Astrocyte of the cerebellum (primary cell): ENCODE measurements around the gene GNAL.

Experiments used
- DNase-seq: peaks from one replicate; pipeline ENCODE4 v3.0.0-alpha.2; 2011; ENCODE audit warnings: low read depth
- H3K4me3 ChIP-seq: 2 replicates; pipeline ENCODE4 v1.5.1; 2011; ENCODE audit warnings: mild to moderate bottlenecking, low read depth, low read length, moderate library complexity
- in situ Hi-C: cut with HindIII; loops from 2 replicates; pipeline ENCODE4 v1.10.0; 2017; ENCODE audit warnings: low sequenced_read_pairs
- TF ChIP-seq, protein P1 (sequence below): IDR thresholded peaks from 2 replicates; pipeline ENCODE4 v1.5.1; 2012; ENCODE audit warnings: low read length, low read depth, moderate library complexity, mild to moderate bottlenecking; ENCODE audit errors: missing control alignments

Gene GNAL

DNA sequence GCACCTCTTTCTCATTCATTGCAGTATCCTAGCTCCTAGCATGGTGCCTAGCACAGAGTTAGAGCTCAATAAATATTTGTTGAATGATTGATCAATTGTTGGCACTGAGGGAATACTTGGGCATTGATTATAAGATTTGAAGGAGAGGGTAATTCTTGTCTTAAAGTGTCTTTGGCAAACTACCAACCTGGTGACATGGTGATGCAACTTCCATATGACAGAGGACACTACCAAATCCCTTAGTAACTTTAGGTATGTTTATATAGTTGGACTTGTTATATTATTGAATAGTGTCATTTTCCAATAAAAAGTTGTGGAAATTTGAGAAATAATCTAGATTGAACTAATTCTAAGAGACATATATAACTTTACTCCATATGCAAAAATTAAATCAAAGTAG, 103.6 kb downstream of the GNAL start:
- in situ Hi-C loops, result loop anchor here (5.0 kb wide), 1 partner anchor 80 kb away; no protein-coding TSS in a partner anchor
- H3K4me3 ChIP-seq, result no peak overlapping the region
- no peak for DNase-seq
- TF ChIP-seq, protein P1, sequence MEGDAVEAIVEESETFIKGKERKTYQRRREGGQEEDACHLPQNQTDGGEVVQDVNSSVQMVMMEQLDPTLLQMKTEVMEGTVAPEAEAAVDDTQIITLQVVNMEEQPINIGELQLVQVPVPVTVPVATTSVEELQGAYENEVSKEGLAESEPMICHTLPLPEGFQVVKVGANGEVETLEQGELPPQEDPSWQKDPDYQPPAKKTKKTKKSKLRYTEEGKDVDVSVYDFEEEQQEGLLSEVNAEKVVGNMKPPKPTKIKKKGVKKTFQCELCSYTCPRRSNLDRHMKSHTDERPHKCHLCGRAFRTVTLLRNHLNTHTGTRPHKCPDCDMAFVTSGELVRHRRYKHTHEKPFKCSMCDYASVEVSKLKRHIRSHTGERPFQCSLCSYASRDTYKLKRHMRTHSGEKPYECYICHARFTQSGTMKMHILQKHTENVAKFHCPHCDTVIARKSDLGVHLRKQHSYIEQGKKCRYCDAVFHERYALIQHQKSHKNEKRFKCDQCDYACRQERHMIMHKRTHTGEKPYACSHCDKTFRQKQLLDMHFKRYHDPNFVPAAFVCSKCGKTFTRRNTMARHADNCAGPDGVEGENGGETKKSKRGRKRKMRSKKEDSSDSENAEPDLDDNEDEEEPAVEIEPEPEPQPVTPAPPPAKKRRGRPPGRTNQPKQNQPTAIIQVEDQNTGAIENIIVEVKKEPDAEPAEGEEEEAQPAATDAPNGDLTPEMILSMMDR, result no peak

DNA sequence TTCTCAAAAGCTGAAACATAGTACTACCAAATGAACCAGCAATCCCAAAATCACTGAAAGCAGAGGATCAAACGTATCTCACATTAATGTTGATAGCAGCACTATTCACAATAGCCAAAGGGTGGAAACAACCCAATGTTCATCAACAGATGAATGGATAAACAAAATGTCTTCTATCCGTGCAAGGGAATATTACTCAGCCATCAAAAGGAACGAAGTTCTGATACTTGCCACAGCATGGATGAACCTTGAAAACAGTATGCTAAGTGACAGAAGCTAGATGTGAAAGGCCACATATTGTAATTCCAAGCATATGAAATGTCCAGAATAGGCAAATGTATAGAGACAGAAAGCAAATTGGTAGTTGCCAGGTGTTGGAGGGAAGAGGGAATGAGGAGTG, 105.1 kb downstream of the GNAL start:
- no peak overlapping the region for H3K4me3 ChIP-seq
- TF ChIP-seq, protein P1, result no peak
- in situ Hi-C loops, result loop anchor here (5.0 kb wide), 1 partner anchor 82 kb away; no protein-coding TSS in a partner anchor
- no peak for DNase-seq

DNA sequence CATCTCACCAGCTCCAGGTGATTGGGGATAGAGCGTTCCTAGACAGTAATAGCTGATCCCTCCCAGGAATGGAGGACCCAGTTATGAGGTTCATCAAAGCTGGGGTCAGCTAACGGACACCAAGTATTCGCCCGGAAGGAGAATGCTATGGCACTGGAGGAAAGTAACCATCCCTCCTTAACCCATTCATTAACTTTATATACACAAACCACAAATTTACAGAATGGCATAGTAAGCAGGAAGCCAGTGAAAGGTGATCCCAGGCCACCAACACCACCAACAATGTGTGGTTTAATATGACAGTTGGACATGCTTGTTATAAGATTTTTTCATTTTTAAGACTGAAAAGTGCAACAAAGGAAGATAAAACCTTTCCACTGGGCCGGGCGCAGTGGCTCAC, 106.9 kb downstream of the GNAL start:
- in situ Hi-C loops, result no loop called here
- DNase-seq, result no peak

DNA sequence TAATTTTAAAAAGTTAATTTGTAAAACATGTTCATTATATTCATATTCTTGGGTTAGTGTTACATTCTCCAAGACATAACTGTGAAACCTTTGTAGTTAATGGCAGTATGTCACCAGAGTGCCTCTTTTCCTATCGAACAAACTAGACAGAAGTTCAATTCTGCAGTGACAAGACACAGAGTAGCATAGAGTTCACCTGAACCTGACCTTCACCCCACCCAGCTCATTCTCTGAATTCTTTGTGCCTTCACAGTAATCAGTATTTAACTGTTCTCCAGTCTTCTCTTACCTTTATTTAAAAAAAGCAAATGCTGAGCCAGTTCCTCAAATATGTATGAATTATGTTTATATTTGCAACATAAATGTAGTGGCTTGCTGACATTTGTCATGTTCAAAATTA, 109.2 kb downstream of the GNAL start:
- H3K4me3 ChIP-seq, result no peak overlapping the region
- TF ChIP-seq, protein P1, result no peak
- in situ Hi-C loops, result no loop called here
- DNase-seq, result no peak

More for the DNA sequence above, 106.9 kb downstream of the GNAL start:
- TF ChIP-seq, protein P1, result no peak
- no peak overlapping the region for H3K4me3 ChIP-seq

GRCh38 chr18:11799066-11799465, 110.0 kb downstream of the GNAL start:
- in situ Hi-C loops, result no loop called here

DNA sequence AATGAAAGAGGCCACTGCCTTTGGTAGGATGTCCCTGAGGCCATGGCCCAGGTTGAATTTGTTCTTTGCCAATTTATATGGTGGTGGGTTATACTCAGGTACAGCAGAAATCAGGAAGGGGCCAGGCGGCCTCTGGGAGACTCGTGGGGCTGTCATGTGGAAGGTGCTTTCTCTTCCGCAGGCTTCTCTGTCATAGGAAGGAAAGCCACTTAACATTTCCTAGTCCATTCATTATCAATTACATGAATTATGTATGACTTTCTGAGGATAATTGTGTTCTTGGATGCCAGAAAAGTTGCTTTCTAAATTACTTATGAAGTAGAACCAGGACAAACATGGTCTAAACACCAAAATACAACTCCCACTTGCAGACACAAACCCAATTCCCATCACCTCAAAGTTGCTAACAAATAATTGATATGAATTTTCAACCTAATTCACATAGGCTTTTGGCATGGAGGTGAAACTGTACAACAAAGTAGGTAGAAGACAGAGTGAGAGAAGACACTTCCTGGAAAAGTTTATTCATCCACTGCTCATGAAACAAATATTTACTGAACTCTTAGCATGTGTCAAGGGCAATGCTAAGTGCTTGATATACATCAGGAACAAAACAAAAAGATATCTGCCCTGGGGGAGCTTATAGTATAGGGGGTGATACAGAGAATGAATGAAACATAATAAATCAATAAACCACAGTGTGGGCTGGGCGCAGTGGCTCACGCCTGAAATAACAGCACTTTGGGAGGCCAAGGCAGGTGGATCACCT, 111.7 kb downstream of the GNAL start:
- TF ChIP-seq, protein P1, result no peak
- no peak overlapping the region for H3K4me3 ChIP-seq
- in situ Hi-C loops, result no loop called here
- no peak for DNase-seq

More at GRCh38 chr18:11799066-11799465, 110.0 kb downstream of the GNAL start:
- DNase-seq, result no peak
- TF ChIP-seq, protein P1, result no peak
- H3K4me3 ChIP-seq, result no peak overlapping the region
